K562 (cell line): Measurements from ENCODE around the gene PRND. TPM values are rescaled to one million over a fixed set of nuclear protein-coding genes. Genes with fewer than 3 reads are reported as not detected.
A peak's percentile ranks its signal among the peaks of the same experiment; 100 is the strongest.

Source experiments
- CCNT2 ChIP-seq: IDR thresholded peaks from 2 replicates; pipeline ENCODE4 v1.6.1; 2011; ENCODE audit warnings: borderline replicate concordance, low read depth, mild to moderate bottlenecking, moderate library complexity, mixed read lengths, low read length; ENCODE audit not compliant: insufficient read length; ENCODE audit errors: extremely low read depth
- KDM1A ChIP-seq, 2 experiments: fragments of 450-650 bp; IDR thresholded peaks; 2 replicates each; pipeline ENCODE4 v1.6.1; 2016; ENCODE audit warnings: mild to moderate bottlenecking in 2 of 2
- KLF16 ChIP-seq: IDR thresholded peaks from 2 replicates; pipeline ENCODE4 v1.6.1; 2016; ENCODE audit warnings: antibody characterized with exemption
- MEIS2 ChIP-seq: fragments of 450-650 bp; IDR thresholded peaks from 2 replicates; pipeline ENCODE4 v1.6.1; 2014; ENCODE audit warnings: mild to moderate bottlenecking; ENCODE audit not compliant: partially characterized antibody
- MXD1 ChIP-seq: fragments of 250-450 bp; sonication (Bioruptor Pico); IDR thresholded peaks from 2 replicates; pipeline ENCODE4 v1.8.0; 2021; ENCODE audit warnings: borderline replicate concordance, mild to moderate bottlenecking, moderate library complexity; ENCODE audit not compliant: poor library complexity, severe bottlenecking
- MYNN ChIP-seq, 2 experiments: sonication (generic); formaldehyde crosslinking in 1 of 2; IDR thresholded peaks; 2 replicates each; pipeline versions ENCODE4 v1.5.0 to v1.6.1; 2016 to 2020; ENCODE audit warnings: antibody characterized with exemption in 1 of 2, missing genetic modification reagents in 1 of 2
- NCOR1 ChIP-seq: fragments of 450-650 bp; IDR thresholded peaks from 2 replicates; pipeline ENCODE4 v1.6.1; 2016; ENCODE audit warnings: mild to moderate bottlenecking, moderate library complexity
- NFE2 ChIP-seq: IDR thresholded peaks from 2 replicates; pipeline ENCODE4 v1.6.1; 2014; ENCODE audit warnings: antibody characterized with exemption, low read depth
- PBX2 ChIP-seq, 2 experiments: IDR thresholded peaks in 1 of 2; conservative IDR thresholded peaks in 1 of 2; 2 replicates each; pipeline ENCODE4 v1.6.1; 2016; ENCODE audit warnings: low read depth in 2 of 2, mild to moderate bottlenecking in 1 of 2, missing compliant biosample characterization in 1 of 2, missing genetic modification characterization in 1 of 2, moderate library complexity in 1 of 2
- PKNOX1 ChIP-seq: fragments of 450-650 bp; IDR thresholded peaks from 2 replicates; pipeline ENCODE4 v1.6.1; 2016
- POLR2G ChIP-seq: fragments of 200-400 bp; formaldehyde crosslinking; IDR thresholded peaks from 2 replicates; pipeline ENCODE4 v1.6.1; 2017; ENCODE audit warnings: low read depth, mild to moderate bottlenecking, antibody characterized with exemption, low read length, moderate library complexity
- PTBP1 ChIP-seq: fragments of 200-400 bp; formaldehyde crosslinking; IDR thresholded peaks from 2 replicates; pipeline ENCODE4 v1.6.1; 2017; ENCODE audit warnings: low read depth, low read length
- RAD21 ChIP-seq, 2 experiments: fragments of 250-450 bp in 1 of 2; fragments of 450-650 bp in 1 of 2; sonication (Bioruptor Pico) in 1 of 2; formaldehyde crosslinking in 1 of 2; IDR thresholded peaks in 1 of 2; conservative IDR thresholded peaks in 1 of 2; 2 replicates each; pipeline versions ENCODE4 v1.4.0 to v1.8.0; 2020 to 2022; ENCODE audit warnings: mild to moderate bottlenecking in 2 of 2, moderate library complexity in 1 of 2
- RCOR1 ChIP-seq, 2 experiments: IDR thresholded peaks; 2 replicates each; pipeline ENCODE4 v1.6.1; 2012; ENCODE audit warnings: low read depth in 2 of 2, low read length in 2 of 2, borderline replicate concordance in 1 of 2, improper control_type of control experiment in 1 of 2
- SP2 ChIP-seq: IDR thresholded peaks from 2 replicates; pipeline ENCODE4 v1.6.1; 2011; ENCODE audit warnings: mild to moderate bottlenecking, low read depth, low read length, moderate library complexity; ENCODE audit not compliant: poor library complexity, severe bottlenecking; ENCODE audit errors: extremely low read depth
- TAL1 ChIP-seq: fragments of 450-650 bp; IDR thresholded peaks from 2 replicates; pipeline ENCODE4 v1.6.1; 2016; ENCODE audit warnings: mild to moderate bottlenecking
- TEAD4 ChIP-seq, 2 experiments: sonication (generic) in 1 of 2; formaldehyde crosslinking in 1 of 2; IDR thresholded peaks; 2 replicates each; pipeline versions ENCODE4 v1.6.1 to v1.8.0; 2012 to 2022; ENCODE audit warnings: borderline replicate concordance in 1 of 2, inconsistent platforms in 1 of 2, low read length in 1 of 2, mild to moderate bottlenecking in 1 of 2, missing genetic modification reagents in 1 of 2
- U2AF1 ChIP-seq: fragments of 200-400 bp; formaldehyde crosslinking; optimal IDR thresholded peaks from 2 replicates; pipeline ENCODE3; 2017; ENCODE audit warnings: mild to moderate bottlenecking, low read depth, low read length, moderate library complexity
- ZFP1 ChIP-seq: fragments of 450-650 bp; formaldehyde crosslinking; IDR thresholded peaks from 2 replicates; pipeline ENCODE4 v1.4.0; 2020; ENCODE audit warnings: mild to moderate bottlenecking, mixed read lengths
- ZNF280B ChIP-seq: fragments of 250-450 bp; sonication (Bioruptor Pico); IDR thresholded peaks from 2 replicates; pipeline ENCODE4 v1.5.1; 2021; ENCODE audit warnings: mild to moderate bottlenecking
- ZNF511 ChIP-seq: sonication (generic); formaldehyde crosslinking; IDR thresholded peaks from 2 replicates; pipeline ENCODE4 v1.8.0; 2022; ENCODE audit warnings: mild to moderate bottlenecking, missing genetic modification reagents
- polyA plus RNA-seq, 8 experiments: library from polyadenylated mRNA; depleted of rRNA in 4 of 8; stranded (reverse) in 5 of 8; unstranded in 3 of 8; fragments of >200 nt; fragmentation: Nextera tagmentation in 2 of 8; fragmentation: Illumina TruSeq in 1 of 8; extraction: Ambion mirVana in 2 of 8; extraction: Trizol in 1 of 8; gene quantifications; 2 replicates each; pipeline versions ENCODE4 v1.2.1 to v1.2.3, GENCODE V29; 2011 to 2014; ENCODE audit warnings: inconsistent platforms in 1 of 8, missing spikeins in 1 of 8
- total RNA-seq, 7 experiments: library from RNA; depleted of rRNA in 6 of 7; stranded (reverse); fragments of >200 nt in 6 of 7; fragmentation: Illumina TruSeq in 2 of 7; extraction: Trizol in 2 of 7; gene quantifications; 2 replicates each; pipeline versions ENCODE4 v1.2.1 to v1.2.3, GENCODE V29; 2011 to 2021; ENCODE audit warnings: low replicate concordance in 1 of 7

Gene PRND
- total and polyA plus RNA-seq, 9 of the 15 experiments (the other 6 are each of a cell fraction or from before 2014, with no cell fraction given), result not detected

DNA sequence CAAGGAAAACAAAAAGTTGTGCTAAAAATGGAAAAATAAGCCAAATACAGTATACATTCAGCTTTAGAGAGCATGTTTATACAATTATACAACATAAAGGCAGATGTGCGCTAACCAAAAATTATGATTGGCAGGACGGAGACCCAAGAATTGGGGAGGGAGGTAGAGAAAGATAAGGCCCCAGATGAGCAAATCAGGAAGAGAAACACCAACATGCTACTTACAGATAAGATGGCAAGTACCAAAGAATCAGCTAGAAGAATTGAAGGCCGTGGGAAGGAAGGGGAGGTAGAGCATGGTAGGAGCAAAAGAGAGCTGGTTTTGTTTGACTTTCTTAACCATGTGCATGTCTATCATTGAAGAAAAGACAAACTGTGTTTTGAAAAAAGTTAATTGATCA is 45.4 kb downstream of the PRND start (continued):
- TF ChIP-seq TAL1 (peak; percentile 90), PTBP1 (no peak), NFE2 (no peak), PKNOX1 (peak; percentile 95), RAD21 (CRISPR knock-in tag; conservative IDR thresholded peaks at IDR 0.05 in 1 of 2, IDR thresholded peaks at IDR 0.05 in 1 of 2) (no peak), PBX2 (CRISPR knock-in tag; IDR thresholded peaks at IDR 0.05; ENCODE audit: low read depth) (no peak), PBX2 (tag; conservative IDR thresholded peaks at IDR 0.05; ENCODE audit: low read depth) (peak; percentile 57), TEAD4 (IDR thresholded peaks at IDR 0.05; ENCODE audit: low read length) (peak; percentile 87), TEAD4 (CRISPR knock-in tag; IDR thresholded peaks at IDR 0.05; ENCODE audit: borderline replicate concordance) (no peak), U2AF1 (no peak), MEIS2 (peak; percentile 46), SP2 (no peak), RCOR1 (IDR thresholded peaks at IDR 0.05; ENCODE audit: borderline replicate concordance in 1 of 2, low read depth in 2 of 2, low read length in 2 of 2) (peak in 1 of 2 experiments; percentile 83; a peak in 2 of 4 replicates), NCOR1 (peak; percentile 77), MXD1 (CRISPR knock-in tag) (no peak), MYNN (IDR thresholded peaks at IDR 0.05) (no peak), MYNN (CRISPR knock-in tag; IDR thresholded peaks at IDR 0.05) (no peak), KLF16 (peak; percentile 43; the same call in 1 of the 2 replicates), ZNF511 (CRISPR knock-in tag) (no peak), ZNF280B (no peak), ZFP1 (CRISPR knock-in tag) (no peak), CCNT2 (no peak), KDM1A (IDR thresholded peaks at IDR 0.05) (peak; percentile 42 to 47; a peak in 3 of 4 replicates), POLR2G (no peak)
